HG03135 (cell line): ENCODE data around the gene FAM24A.
"Not testable (repeated sequence)": the region's sequence is repeated elsewhere in the genome, so short reads cannot be mapped to it uniquely, and the experiment has no call there.

Experiments
- ATAC-seq: cut with Tn5 transposase; IDR thresholded peaks from one replicate; pipeline ENCODE4 v1.9.1; 2021; ENCODE audit warnings: mild to moderate bottlenecking, moderate library complexity; ENCODE audit not compliant: unreplicated experiment

FAM24A gene, protein sequence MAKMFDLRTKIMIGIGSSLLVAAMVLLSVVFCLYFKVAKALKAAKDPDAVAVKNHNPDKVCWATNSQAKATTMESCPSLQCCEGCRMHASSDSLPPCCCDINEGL

DNA sequence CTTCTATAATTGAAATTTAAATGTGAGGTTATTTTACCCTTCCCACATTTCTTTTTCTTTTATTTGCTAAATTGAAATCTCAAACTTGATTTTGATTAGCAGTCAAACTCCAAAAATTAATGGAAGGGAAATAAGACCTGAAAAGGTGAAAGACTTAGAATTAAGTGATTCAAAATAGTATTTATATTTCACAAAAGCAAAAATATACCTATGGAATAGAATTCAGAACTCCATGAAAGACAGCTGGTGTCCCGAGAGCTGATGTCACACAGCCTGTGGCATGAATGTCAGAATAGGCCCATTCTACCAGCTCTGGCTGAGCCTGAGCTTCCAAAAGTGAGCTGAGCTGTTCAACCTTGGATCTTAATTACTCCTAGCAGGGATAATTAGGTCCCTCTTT is at the start of gene FAM24A:
Gene FAM24A (plus strand): TSS at position 301 of the 400 bp plus-strand sequence. CDS start 1,025 bp downstream, outside the sequence.
- no peak for ATAC-seq

DNA sequence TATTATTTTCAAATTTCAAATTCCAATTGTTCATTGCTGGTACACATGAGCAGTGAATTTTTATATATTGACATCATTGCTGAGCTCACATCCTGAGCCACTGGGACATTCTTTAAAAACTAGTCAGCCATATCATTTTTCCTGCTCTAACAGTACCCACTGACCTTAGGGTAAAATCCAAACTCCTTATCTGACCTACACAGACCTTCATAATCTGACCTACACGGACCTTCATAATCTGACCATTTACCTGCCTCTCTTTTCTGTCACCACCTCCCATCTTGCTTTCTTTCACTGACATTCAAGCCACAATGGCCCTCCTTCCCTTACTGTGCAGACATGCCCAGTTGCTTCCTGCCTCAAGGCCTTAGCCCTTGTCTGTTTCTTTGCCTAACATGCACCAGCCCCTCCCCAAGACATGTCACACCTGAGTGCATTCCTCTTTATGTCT is 48.7 kb upstream of the FAM24A start:
- ATAC-seq: no peak

DNA sequence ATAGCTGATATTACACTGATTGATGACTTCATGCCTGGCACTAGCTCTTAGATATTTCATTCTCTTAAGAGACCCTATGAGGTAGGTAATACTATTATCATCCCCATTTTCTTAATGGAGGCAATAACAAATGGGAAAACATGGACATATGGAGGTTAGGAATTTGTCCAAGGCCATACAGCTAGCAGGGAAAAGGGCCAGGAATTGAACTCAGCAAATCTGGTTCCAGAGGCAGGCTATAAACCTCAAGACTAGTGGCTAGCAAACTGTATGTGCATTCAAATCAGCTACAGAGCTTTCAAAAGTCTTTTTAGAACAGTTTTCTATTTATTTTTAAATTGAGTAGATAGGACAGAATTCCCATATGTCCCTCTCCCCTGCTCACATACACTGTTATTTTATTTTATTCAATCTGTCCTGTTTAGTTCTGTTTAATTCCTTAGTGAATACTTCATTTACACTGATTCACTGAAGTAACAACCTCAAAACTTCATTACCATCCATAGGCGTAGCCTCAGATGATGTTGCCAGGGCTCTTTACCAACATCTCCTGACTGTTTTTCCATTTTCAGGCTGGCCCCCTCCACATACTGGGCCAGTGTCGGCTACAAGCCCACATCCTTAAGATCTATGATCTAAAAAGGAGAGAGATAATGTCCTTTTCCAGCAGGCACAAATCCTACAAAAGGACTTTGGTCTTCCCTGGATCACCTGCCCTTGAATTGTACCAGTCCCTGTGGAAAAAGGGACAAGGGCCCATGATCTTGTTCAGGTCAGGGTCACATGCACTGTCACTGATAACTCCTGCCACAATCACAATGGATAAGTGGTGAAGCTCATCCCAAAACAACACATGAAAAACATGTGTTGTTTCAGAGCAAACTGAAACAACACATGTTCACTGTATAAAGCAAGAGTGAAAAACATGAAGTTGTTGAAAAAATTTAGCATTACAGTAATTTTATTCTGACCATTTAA is 46.9 kb upstream of the FAM24A start:
- no peak for ATAC-seq

DNA sequence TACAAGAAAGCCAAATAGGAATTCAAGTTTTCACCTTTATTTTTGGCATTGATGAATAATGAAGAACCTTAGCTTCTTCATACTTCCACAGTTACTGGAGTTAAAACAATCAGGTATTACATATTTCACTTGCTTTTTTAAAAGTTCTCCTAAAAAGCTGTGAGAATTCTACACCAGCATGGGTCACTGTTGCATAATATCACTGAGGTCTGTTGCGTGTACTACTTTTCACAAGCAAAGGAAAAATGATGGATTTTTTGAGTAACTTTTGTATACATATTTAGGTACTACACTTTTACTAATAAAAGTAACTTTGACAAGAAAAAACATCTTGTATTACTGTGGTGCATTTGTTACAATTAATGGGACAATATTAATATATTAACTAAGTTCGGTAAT is 46.2 kb upstream of the FAM24A start:
- ATAC-seq: no peak

DNA sequence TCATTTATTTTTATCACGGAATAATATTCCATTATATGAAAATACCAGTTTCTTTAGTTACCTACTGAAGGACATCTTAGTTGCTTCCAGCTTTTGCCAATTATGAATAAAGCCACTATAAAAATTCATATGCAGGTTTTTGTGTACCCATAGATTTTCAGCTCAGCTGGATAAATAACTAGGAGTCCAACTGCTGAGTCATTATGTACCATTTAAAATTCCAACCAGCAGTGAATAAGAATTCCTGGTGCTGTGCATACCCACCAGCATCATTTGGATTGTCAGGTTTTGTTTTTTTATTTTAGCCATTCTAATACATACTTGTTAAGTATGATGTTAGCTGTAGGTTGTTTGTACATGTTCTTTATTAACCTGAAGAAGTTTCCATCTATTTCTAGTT is 45.5 kb upstream of the FAM24A start:
- no peak for ATAC-seq

DNA sequence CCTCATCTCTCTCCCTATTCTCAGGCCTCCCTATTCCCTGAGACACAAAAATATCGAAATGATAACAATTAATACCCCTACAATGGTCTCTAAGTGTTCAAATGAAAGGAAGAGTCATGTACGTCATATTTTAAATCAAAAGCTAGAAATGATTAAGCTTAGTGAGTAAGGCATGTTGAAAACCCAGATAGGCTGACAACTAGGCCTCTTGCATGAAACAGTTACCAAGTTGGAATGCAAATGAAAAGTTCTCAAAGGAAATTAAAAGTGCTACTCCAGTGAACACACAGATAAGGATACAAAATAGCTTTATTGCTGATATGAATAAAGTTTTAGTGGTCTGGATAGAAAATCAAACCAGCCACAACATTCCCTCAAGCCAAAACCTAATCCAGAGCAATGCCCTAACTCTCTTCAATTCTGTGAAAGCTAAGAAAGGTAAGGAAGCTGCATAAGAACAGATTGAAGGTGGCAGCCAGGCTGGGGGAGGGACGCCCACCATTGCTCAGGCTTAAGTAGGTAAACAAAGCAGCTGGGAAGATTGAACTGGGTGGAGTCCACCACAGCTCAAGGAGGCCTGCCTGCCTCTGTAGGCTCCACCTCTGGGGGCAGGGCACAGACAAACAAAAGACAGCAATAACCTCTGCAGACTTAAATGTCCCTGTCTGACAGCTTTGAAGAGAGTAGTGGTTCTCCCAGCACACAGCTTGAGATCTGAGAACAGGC is 43.5 kb upstream of the FAM24A start:
- not testable (repeated sequence) for ATAC-seq

DNA sequence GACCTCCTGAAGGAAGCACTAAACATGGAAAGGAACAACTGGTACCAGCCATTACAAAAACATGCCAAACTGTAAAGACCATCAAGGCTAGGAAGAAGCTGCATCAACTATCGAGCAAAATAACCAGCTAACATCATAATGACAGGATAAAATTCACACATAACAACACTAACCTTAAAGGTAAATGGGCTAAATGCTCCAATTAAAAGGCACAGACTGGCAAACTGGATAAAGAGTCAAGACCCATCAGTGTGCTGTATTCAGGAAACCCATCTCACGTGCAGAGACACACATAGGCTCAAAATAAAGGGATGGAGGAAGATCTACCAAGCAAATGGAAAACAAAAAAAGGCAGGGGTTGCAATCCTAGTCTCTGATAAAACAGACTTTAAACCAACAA is 41.6 kb upstream of the FAM24A start:
- ATAC-seq: not testable (repeated sequence)

DNA sequence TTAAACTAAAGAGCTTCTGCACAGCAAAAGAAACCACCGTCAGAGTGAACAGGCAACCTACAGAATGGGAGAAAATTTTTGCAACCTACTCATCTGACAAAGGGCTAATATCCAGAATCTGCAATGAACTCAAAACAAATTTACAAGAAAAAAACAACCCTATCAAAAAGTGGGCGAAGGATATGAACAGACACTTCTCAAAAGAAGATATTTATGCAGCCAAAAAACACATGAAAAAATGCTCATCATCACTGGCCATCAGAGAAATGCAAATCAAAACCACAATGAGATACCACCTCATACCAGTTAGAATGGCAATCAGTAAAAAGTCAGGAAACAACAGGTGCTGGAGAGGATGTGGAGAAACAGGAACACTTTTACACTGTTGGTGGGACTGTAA is 38.5 kb upstream of the FAM24A start:
- not testable (repeated sequence) for ATAC-seq

DNA sequence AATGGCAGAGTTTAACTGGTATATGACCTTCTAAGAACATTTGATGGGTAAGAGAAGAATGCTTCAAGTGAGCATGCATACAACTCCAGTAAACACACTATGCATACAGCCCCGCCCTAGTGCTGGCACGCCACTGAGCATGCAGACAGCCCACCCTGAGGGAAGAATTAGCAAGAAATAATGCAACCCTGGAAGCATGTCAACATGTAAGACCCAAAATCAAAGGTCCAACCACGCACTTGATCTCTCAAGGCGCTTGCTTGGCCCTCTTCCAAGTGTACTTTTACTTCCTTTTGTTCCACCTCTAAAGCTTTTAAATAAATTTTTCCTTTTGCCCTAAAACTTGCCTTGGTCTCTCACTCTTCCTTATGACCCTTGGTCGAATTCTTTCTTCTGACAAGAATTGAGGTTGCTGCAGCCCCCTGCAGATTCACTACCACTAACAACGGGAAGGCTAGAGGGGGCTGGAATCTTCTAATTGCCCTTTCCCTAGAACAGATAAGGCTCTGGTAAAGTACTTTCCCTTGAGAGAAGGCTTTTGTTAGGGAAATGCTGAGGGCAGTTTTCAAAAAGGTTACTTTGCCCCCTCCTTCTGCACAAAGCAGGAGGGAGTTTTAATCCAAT is 34.5 kb upstream of the FAM24A start:
- no peak for ATAC-seq

DNA sequence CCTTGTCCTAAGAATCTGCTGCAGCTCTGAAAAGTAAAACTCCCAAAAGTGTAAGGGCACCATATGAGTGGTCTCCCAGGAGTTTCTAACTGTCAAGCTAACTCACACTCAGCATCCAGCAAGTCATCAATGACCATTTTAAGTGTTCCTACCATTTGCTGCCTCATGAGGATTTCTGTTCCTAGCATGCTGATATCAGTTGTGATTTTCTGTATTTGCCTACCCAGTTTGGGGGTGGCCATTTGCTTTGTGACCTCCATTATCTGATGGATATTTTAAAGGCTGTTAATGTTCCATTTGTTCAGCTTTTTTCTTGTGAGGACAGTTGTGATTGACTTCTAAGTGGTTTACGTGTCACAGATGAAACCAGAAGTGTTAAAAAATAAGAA is 33.9 kb upstream of the FAM24A start:
- ATAC-seq: no peak

DNA sequence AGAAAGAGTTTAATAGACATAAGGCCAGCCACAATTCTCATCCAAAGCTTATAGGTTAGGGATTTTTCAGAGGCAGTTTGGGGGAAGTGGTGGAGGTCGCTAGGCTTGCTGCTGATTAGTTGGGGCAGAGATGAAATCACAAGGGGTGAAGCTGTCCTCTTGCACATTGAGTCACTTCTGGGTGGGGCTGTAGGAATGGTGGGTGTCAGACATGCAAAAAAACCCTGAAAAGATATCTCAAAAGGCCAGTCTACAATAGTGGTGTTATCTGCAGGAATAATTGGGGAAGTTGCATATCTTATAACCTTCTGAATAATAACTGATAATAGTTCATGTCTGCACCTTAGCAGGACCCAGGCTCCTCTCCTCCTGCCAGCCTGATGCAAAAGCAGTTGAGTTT is 33.1 kb upstream of the FAM24A start:
- no peak for ATAC-seq

DNA sequence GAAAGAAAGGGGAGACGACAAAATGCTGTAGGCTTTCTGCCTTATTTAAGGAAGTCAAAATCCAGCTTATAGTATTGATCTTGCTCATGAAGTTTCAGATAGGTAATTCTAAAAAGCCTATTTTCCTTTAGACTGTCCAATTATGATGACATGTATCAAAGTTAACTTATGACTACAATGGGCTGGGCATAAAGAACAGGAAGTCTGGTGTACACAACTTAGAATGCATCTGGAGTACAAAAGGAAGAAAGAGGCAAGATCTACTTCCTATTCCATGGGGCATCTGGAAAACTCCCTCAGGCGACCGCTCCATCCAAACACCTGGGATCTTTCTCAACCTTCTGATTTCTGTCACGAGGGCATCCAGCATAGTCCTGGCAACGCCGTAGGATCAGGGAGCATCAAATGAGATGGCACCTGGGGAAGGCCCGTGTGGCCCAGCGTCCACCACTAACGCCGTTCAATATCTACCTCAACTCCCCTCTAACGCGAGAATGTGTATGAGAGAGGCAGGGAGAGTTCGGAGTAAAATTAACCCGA is 31.5 kb upstream of the FAM24A start:
- peak; percentile 15 for ATAC-seq

DNA sequence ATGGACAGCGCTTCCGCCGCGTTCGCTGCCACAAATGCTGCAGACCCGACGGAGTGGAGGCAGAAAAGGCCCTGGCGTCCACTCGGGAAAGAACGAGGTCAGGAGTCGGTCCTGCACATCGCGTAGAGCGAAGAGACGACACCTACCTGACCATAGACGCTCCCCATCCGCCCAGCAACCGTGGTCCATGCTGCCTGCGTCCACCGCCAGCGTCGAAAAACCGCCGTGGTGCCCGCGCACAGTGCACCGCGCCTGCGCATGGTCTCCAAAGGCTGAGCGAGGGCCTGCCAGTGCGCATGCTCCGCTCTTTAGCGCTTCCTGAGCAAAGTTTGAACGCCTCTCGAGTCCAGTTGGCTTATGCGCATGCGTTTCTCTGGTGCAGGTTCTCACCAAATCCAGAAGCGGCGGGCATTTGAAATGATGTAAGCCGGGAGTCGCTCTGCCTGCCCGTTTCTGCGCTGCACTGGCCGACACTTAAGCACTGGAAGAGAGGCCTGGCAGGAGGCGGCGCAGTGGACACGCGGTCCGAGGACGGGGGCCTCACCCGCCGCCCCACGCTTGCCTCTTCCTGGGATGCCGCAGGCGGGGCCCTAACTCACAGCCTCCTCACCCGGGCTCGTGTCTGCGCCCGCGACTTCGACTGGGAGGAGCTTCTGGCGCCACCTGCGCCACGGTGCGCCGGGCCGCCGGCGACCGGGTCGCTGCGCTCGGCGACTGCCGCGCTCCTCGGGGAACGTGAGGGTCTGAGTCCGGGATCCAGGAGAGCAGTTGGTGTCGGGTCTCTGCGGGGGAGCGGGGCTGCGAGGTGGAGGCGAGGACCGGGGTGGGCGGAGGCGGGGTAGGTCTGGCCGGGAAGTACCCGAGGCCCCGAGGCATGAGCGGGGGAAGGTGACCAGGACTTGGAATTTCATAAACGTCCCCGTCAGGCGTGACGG is 30.8 kb upstream of the FAM24A start, which contains the start of gene FAM24B:
Gene FAM24B (minus strand): TSS at position 243 of the 935 bp plus-strand sequence. CDS start 29,066 bp downstream, outside the sequence.
- peak; percentile 85 for ATAC-seq

DNA sequence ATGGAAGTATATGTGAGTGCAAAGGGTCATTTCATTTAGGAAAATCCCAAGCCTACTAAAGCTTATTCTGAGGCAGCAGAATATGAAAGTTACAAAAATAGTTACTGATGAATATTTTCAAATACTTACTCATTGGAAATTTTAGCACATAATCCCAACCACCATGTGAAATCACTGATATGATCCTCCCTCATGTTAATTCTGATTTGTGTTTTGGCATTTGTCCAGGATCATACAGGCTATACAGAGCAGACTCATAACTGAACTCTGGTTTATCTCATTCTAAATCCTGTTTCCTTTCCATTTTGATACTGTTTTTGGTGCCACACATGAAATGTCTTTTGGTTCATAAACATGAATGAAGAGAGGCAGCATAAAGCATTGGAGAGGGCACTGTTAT is 27.6 kb upstream of the FAM24A start:
- ATAC-seq: no peak

DNA sequence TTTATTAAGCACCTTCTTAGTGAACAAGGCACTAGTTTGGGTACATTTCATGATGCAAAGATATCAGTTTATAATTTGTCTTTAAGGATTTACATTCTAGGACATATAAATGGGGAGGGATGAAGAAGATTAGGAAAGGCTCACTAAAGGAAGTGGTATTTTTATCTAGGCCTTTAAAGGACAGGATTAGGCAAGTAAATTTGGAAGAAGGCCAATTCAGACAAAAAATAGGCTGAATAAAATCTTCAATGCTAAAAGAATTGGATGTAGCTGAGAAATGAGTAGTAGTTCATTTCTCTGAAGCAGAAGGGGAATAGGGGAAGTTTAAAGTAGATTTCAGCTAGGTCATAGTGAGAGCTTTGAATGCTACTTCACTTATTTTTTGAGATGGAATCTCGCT is 26.2 kb upstream of the FAM24A start:
- ATAC-seq: no peak

DNA sequence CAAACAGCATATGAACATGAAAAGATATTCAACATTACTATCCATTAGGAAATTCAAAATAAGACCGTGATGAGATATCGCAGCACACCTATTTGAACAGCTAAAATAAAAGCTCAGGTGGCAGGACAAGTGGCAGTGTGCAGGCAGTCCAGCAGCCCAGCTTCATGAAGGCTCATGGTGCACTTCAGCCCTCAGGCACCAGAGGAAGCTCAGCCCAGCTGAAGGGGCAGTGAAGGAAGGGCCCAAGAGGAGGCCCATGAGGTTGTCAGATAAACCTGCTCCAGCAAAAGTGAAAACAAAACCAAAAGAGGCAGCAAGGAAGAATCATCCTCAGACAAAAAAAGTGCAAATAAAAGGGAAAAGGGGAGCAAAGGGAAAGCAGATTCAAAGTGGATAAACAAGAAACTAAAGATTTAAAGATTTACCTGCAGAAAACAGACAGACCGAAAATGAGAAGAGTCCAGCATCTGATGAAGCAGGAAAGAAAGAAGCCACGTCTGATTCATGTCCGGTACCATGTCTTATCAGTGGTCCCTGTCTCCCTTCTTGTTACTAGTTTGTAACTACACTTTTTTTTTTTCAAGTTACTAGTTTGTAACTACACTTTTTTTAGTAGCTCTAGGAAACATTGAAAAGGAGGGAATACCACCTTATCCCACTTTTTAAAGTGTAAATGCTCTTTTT is 16.0 kb upstream of the FAM24A start:
- ATAC-seq: no peak

DNA sequence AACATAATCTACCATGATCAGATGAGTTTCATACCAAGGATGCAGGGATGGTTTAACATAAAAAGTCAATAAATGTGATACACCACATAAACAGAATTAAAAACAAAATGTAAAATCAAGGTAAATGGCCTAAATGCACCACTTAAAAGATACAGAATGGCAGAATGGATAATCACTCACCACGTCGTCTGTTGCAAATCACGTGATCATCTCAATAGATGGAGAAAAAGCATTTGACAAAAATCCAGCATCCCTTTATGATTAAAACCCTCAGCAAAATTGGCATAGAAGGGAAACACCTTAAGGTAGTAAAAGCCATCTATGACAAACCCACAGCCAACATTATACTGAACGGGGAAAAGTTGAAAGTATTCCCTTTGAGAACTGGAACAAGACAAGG is 6.5 kb upstream of the FAM24A start:
- not testable (repeated sequence) for ATAC-seq

DNA sequence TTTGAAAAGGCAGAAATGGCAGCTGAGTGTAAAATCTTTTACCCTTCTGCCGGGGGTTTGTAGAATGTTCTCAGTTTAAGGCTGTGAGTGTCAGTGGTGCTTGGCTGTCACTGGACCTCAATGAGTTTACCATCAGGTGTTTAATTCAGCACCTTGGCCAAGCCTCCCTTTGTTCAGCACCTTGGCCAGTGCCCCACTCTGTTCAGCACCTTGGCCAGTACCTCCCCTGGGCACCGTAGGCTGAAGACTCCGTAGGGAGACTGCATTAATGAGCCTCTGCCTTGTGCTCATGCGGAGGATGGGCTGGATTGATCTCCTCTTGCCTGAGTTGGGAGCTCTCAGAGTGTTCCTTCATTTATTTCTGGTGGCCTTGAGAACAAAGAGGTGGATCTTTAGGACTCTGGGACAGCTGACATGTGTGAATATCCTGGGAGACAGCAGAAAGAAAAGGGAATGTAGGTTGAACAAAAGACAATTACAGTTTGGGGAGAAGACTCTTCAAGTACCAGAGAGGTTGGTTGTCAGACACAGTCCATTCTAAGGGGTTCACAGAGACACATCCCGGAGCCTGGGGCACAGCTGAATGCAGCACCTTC is 1.6 kb downstream of the FAM24A start:
- ATAC-seq: no peak

DNA sequence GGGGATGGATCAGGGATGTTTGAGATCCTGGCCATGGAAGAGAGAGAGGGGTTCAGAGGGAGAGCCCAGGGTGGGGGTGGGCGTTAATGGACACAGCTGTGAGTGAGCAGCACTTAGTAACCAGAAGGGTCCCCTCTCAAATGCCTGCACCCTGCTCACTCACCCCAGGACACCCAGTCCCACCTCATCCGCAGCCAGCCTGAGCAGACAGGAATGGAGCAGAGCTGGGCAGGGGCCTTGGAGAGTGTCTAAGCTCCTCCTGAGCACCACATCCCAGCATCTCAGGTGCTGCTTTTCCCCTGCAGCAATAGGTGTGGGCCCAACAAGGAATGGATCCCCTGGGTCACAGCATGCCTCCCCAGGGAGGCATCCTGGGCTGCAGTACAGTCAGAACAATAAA is 5.3 kb downstream of the FAM24A start:
- ATAC-seq: no peak
